Measurements from ENCODE around the gene RASD1.
A peak's percentile ranks its signal among the peaks of the same experiment; 100 is the strongest.
"Not testable (repeated sequence)": the region's sequence is repeated elsewhere in the genome, so short reads cannot be mapped to it uniquely, and the experiment has no call there.

Gene RASD1

DNA sequence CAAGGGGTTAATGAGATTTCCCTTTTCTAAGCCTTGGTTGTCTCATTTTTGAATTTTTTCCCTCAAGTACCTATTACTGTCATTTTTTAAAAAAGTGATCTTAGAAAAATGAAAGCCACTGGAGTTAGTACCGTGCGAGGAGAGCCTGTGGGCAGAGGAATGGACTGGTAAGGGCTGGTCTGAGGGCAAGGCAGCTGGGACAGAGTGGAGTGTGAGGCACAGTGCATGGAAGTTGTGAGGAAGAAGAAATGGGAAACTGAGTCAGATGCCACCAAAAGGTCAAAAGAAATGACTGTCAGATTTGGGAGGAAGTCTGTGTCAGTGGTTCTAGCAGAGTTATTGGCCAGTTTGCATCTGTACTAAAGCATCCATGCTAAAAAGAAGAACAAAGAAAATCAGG lies 8.2 kb downstream of the RASD1 start:
- in situ Hi-C loops (cut with HindIII; ENCODE audit: low pct_ligation_motif_present, low pct_unique_long_range_greater_than_20kb, low sequenced_read_pairs): no loop called here
- DNase-seq: no peak

DNA sequence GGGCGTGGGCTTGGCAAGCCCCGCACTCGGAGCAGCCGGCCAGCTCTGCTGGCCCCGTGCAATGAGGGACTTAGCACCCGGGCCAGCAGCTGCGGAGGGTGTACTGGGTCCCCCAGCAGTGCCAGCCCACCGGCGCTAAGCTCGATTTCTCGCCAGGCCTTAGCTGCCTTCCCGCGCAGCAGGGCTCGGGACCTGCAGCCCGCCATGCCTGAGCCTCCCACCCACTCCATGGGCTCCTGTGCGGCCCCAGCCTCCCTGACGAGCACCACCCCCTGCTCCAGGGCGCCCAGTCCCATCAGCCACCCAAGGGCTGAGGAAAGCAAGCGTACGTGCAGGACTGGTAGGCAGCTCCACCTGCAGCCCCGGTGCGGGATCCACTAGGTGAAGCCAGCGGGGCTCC lies 9.8 kb downstream of the RASD1 start:
- in situ Hi-C loops (cut with HindIII; ENCODE audit: low pct_ligation_motif_present, low pct_unique_long_range_greater_than_20kb, low sequenced_read_pairs); DNase-seq: not testable (repeated sequence)

- in situ Hi-C loops (cut with HindIII; ENCODE audit: low pct_ligation_motif_present, low pct_unique_long_range_greater_than_20kb, low sequenced_read_pairs): no loop called here
Measured at GRCh38 chr17:17485420-17485819, 10.8 kb downstream of the RASD1 start.

DNA sequence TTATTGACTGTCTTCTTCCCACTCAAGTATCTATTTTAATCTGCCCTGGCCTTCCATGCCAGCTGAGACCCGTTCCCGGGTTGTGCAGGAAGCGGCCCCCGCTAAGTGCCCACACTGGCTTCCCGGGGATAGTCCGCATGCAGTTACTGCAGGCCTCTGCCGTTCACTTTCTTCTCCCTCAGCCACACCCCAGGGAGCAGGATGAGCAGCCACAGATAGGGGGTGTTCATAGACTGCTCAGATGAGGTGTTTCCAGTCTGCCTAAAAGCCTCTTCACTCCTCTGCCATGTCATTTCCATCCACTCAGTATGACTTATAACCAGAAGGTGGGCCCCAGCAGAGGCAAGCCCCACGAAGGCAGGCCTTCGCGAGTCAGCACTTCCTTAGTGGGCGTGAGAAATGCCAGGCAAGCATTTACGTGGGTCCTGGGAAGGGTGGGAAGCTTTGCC lies 11.7 kb downstream of the RASD1 start:
- in situ Hi-C loops (cut with HindIII; ENCODE audit: low pct_ligation_motif_present, low pct_unique_long_range_greater_than_20kb, low sequenced_read_pairs): no loop called here
- no peak for DNase-seq

More at GRCh38 chr17:17485420-17485819, 10.8 kb downstream of the RASD1 start:
- no peak for DNase-seq

GRCh38 chr17:17481860-17482259 lies 14.3 kb downstream of the RASD1 start:
- DNase-seq: no peak
- in situ Hi-C loops (cut with HindIII; ENCODE audit: low pct_ligation_motif_present, low pct_unique_long_range_greater_than_20kb, low sequenced_read_pairs): no loop called here

DNA sequence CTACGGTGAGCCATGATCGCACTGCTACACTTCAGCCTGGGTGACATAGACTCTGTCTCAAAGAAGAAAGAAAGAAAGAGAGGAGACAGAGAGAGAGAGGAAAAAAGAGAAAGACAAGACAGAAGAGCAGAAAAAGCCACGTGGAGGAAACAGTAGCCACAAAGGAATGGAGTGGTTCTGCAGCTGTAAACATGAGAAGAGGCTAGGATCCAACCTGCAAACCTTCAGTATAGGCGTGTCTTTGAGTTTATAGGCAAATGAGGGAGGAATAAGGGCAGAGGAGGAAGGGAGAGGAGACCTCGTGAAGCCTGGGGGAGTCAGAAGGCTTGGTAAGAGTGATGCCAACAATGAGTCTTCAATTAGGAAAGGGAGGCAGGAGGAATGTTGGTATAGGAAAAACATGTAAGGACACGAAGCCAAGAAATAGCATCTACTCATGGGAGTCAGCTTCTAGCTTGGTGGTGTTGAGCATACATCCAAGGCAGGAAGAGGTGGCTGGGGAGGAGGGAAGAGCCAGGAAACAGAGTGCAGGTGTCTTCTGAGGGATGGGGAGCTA lies 15.5 kb downstream of the RASD1 start:
- no peak for DNase-seq
- in situ Hi-C loops (cut with HindIII; ENCODE audit: low pct_ligation_motif_present, low pct_unique_long_range_greater_than_20kb, low sequenced_read_pairs): no loop called here

GRCh38 chr17:17479209-17479608 lies 17.0 kb downstream of the RASD1 start:
- no peak for DNase-seq
- in situ Hi-C loops (cut with HindIII; ENCODE audit: low pct_ligation_motif_present, low pct_unique_long_range_greater_than_20kb, low sequenced_read_pairs): no loop called here

DNA sequence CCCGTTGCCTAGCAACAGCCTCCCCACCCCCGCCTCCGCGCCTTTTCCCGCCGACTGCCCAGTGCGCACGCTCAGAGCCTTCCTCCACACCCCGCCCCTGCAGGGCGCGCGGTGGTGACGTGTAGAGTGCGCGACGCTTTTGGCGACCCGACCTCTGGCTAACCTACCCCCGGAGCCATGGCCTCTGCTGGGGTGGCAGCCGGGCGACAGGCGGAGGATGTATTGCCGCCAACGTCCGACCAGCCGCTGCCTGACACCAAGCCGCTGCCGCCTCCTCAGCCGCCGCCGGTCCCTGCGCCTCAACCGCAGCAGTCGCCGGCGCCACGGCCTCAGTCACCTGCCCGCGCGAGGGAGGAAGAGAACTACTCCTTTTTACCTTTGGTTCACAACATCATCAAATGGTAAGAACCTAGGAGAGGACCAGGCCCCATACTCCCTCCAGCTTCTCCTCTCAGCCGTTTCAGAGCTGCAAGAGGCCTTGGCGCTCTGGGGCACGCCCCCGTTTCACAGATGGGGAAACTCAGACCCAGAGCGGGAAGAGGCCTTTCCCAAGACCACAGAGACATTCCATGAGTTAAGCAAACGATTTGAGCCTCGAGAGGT lies 19.2 kb downstream of the RASD1 start, which contains the start of gene MED9:
Gene MED9, plus strand, starts transcription at position 136 of the 603 bp plus-strand sequence. Its CDS starts 42 bp downstream, at position 178.
- peak; percentile 91 for DNase-seq
- in situ Hi-C loops (cut with HindIII; ENCODE audit: low pct_ligation_motif_present, low pct_unique_long_range_greater_than_20kb, low sequenced_read_pairs): no loop called here

GRCh38 chr17:17474341-17474740 lies 21.9 kb downstream of the RASD1 start:
- no peak for DNase-seq
- in situ Hi-C loops (cut with HindIII; ENCODE audit: low pct_ligation_motif_present, low pct_unique_long_range_greater_than_20kb, low sequenced_read_pairs): no loop called here

GRCh38 chr17:17472333-17472920 lies 23.8 kb downstream of the RASD1 start:
- DNase-seq: no peak
- in situ Hi-C loops (cut with HindIII; ENCODE audit: low pct_ligation_motif_present, low pct_unique_long_range_greater_than_20kb, low sequenced_read_pairs): no loop called here

GRCh38 chr17:17469996-17470395 lies 26.2 kb downstream of the RASD1 start:
- DNase-seq: no peak
- in situ Hi-C loops (cut with HindIII; ENCODE audit: low pct_ligation_motif_present, low pct_unique_long_range_greater_than_20kb, low sequenced_read_pairs): no loop called here

GRCh38 chr17:17469358-17469757 lies 26.8 kb downstream of the RASD1 start:
- no peak for DNase-seq
- in situ Hi-C loops (cut with HindIII; ENCODE audit: low pct_ligation_motif_present, low pct_unique_long_range_greater_than_20kb, low sequenced_read_pairs): no loop called here

- DNase-seq: no peak
- in situ Hi-C loops (cut with HindIII; ENCODE audit: low pct_ligation_motif_present, low pct_unique_long_range_greater_than_20kb, low sequenced_read_pairs): no loop called here
Measured at GRCh38 chr17:17468217-17469010, 27.8 kb downstream of the RASD1 start.

DNA sequence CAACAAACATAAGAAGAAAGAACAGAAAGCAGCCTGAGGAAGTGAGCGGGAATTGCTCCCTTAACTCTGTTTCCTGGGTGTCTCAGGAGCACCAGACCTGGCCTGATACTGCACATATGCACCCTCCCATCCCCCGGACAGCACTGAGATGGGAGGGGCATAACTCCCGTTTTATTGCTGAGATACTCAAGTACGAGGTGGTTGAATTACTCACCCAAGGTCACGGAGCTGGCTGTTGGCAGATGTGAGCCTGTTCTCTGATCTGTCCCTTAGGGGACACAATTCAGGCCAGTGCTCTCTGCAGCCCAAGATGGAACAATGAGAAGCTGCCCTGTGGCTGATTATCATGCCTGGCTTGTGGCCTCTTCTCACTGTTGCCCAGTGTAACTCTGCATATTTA lies 28.5 kb downstream of the RASD1 start:
- no peak for DNase-seq
- in situ Hi-C loops (cut with HindIII; ENCODE audit: low pct_ligation_motif_present, low pct_unique_long_range_greater_than_20kb, low sequenced_read_pairs): no loop called here

DNA sequence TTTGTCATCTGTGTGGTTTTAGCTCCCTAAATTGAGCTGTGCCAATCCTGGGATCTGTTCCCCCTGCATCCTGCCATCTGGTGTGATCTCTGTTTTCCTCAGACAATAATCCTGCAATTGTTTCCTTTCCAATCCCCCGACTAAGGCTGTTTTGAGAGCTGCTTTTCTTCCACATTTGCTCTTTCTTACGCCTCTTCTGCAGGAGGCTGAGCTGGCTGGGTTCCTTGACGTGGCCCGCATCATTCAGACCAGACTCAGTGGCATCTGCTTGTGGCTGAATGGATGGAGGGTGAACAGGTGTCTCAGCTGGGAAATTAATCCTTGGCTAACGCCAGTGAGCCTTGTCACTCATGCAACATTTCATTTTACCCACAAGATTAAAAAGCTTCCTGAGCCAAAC lies 29.2 kb downstream of the RASD1 start:
- in situ Hi-C loops (cut with HindIII; ENCODE audit: low pct_ligation_motif_present, low pct_unique_long_range_greater_than_20kb, low sequenced_read_pairs): no loop called here
- DNase-seq: no peak

- in situ Hi-C loops (cut with HindIII; ENCODE audit: low pct_ligation_motif_present, low pct_unique_long_range_greater_than_20kb, low sequenced_read_pairs): no loop called here
Measured at GRCh38 chr17:17466511-17466910, 29.7 kb downstream of the RASD1 start.

DNA sequence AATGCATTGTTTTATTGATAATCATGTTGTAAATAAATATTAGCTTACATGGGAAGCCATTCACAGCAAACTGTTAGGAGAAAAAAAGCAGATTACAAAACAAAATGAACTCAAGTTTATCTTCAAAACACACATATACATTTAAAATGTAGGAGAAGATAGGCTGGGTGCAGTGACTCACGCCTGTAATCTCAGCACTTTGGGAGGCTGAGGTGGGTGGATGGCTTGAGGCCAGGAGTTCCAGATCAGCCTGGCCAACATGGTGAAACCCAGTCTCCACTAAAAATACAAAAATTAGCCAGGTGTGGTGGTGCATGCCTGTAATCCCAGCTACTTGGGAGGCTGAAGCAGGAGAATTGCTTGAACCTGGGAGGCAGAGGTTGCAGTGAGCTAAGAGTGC lies 30.3 kb downstream of the RASD1 start:
- in situ Hi-C loops (cut with HindIII; ENCODE audit: low pct_ligation_motif_present, low pct_unique_long_range_greater_than_20kb, low sequenced_read_pairs); DNase-seq: not testable (repeated sequence)

More at GRCh38 chr17:17466511-17466910, 29.7 kb downstream of the RASD1 start:
- DNase-seq: no peak

GRCh38 chr17:17463821-17464220 lies 32.4 kb downstream of the RASD1 start:
- DNase-seq: no peak
- in situ Hi-C loops (cut with HindIII; ENCODE audit: low pct_ligation_motif_present, low pct_unique_long_range_greater_than_20kb, low sequenced_read_pairs): no loop called here
